HG03575 (cell line): ENCODE results near the gene ZNF407.

Experiments used
- ATAC-seq: cut with Tn5 transposase; IDR thresholded peaks from one replicate; pipeline ENCODE4 v1.9.1; 2021; ENCODE audit not compliant: unreplicated experiment, insufficient number of reproducible peaks, low FRiP score; ENCODE audit errors: extremely low read depth

Gene ZNF407

DNA sequence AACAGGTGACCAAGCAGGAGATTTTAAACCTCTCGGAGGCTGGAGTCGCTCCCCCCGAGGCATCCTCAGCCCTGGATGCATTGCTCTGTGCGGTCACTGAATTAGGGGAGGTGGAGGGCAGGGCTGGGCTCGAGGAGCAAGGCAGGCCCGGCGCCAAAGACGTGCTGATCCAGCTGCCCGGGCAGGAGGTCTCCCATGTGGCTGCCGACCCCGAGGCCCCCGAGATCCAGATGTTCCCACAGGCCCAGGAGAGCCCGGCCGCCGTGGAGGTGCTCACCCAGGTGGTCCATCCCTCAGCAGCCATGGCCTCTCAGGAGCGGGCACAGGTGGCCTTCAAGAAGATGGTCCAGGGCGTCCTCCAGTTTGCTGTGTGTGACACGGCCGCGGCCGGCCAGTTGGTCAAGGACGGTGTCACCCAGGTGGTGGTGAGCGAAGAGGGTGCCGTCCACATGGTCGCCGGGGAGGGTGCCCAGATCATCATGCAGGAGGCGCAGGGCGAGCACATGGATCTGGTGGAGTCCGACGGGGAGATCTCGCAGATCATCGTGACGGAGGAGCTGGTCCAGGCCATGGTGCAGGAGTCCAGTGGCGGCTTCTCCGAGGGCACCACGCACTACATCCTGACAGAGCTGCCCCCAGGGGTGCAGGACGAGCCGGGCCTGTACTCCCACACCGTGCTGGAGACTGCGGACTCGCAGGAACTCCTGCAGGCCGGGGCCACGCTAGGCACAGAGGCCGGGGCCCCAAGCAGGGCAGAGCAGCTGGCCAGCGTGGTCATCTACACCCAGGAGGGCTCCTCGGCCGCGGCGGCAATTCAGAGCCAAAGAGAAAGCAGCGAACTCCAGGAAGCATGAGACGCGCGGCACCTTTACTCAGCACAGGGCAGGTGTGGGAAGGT lies 466.2 kb downstream of the ZNF407 start:
- ATAC-seq: no peak

DNA sequence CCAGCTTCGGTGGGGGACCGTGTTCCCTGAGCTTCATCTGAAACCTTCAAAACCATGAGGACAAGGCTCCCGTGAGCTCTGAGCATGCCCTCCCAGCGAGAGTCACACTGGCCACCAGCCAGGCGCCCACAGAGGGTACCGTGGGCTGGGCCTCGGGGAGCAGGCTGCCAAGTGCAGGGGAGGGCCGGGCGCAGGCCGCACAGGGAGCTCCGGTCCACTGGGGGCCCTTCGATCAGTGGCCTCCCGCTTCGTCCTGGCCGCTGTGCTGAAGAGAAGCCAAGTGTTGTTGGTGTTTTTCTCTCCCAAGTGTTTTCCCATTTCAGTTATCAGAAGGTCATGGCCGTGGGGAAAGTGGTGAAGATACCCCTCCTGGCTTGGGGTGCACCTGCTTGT lies 466.8 kb downstream of the ZNF407 start:
- no peak for ATAC-seq

DNA sequence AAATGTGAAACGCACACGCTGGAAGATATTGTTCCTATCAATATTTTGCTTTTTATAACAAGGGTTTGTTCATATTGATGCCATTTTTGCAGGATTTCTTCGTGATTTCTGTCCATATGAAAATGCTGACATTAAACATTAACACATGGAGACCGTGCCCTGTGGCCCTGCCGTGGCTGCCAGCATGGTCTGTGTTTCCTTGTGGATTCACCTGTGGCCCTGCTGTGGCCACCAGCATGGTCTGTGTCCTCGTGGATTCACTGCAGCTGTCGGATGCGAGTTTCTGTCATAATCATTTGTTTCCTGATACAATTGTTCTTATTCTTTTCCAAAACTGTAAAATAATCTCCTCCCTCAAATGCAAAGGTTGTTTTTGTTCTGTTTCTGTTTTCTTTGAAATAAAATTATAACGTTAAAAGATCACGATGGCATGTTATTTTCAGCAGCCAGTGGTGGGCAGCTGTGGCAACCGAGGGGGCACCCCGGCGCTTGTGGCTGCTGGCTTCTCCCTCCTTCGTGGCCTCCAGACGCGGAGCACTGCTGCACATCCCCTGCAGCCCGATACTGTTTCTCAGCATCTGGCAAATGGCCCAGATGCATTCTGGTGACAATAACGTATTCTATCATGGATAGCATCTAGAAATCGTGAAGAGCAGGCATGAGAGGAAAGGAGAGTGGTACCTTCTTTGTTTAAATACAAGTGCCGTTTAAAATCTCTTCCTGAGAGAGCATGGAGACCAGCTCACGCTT lies 467.8 kb downstream of the ZNF407 start:
- no peak for ATAC-seq

DNA sequence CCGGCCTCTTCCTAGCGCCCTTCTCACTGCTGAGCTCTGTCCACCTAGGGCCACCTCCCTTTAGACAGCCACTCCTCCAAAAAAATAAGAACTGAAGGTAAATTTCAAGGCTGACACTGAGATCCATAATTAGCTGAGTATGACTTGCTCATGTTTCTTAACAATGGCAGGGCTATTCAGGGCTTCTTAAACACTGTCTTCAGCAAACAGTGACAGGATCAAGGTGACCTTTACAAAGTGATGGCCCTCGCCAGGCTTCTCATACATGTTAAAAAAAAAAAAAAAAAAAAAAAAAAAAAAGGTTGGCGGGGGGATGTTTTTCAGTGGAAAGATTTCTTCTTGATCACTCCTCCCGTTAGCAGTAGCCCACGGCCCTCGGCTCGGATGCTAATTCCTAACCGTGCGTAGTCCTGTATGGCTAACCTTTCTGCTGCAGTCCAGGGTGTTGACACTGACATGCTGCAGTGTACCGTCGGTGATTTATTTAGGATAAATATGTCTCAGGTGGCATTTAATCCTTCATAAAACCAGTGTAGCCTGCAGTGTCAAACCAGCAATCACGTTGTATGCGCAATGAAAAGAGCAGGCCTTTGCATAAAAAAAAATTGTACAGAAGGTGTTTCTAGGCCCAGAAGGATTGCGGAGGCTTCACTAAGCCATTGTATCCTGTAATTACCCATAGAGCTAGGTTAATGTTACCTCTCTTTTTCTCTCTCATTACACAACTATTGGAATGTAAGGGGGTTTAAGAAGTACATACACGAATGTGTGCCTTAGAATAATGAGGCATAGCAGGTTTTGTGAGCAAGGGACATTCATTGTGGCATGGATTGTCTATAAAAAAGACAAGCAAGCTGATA lies 468.6 kb downstream of the ZNF407 start:
- no peak for ATAC-seq

DNA sequence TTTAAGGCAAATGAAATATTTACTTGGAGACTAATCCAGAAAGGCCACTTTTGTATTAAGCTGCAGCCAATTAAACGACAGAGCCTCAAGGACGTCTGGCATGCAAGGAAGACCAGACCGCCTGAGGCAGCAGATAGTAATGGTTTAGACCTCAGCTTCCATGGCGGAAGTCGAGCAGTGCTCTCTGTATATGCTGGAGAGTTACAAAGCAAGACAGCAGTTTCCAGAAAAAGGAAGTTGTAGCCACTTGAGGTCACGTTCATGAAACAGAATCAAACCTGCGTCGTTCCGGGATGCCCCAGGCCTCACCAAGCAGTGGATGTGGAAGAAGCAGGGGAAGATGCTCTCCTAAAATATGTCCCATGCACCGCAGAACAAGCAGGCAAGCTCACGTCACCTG lies 469.3 kb downstream of the ZNF407 start:
- ATAC-seq: no peak

DNA sequence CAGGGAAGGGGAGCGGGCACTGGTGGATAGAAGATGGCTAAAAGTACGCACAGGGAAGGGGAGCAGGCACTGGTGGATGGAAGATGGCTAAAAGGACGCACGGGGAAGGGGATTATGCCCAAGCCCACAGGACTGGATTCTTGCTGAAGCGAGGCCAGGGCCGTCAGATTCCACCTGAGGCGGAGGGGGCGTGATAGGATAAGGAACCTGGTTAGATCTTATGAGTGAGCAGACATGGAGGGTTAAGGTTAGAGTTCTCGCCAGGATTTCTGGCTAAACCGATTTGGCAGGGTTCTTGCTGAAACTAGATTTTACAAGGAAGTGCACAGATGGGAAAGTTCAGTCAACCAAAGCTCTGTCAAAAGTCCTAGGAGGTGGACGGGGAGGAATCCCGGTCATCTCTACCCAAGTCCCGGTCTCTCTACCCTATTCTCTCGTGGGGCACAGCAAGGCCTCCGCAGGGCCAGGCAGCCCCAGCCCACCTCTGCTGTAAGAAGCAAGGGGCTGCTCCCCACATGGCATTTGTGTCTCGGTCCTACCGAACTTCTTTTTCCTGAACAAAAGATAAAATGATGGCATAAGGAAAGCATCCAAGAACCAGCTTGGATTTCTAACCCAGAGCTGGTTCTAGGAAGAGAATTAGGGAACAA lies 470.5 kb downstream of the ZNF407 start:
- no peak for ATAC-seq

DNA sequence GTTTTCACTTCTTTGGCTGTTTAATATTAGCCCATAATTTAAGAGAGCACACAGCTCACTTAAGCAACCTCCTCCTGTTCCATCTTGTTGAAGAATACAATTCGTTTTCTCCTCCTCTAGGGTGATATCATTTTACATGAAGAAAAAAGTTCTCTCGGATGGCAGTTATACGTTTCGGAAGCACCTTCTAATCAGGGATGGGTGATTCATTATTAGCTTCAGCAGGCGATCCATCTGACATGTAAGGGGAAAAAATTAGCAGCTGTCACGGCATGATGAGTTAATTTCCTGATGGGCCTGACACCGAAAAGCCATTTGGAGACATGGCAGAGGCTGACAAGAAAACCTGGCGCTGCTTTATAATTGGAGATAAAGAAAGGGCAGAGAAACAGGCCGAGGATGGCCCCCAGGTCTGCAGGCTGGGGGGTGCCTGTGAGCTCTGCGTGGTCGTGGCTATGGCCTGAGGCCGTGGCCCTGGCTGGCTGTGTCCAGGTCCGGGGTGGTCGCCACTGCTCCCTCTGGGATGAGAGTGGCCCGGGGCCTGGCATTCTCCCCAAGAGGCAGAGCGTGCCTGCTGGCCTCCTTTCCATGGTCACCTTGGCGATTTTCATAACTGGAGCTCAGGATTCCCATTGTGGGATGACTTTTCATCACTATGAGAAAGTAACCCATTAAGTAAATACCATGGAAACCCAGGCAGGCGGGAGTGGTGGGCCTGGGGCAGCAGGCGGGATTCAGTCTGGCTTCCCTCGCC lies 471.2 kb downstream of the ZNF407 start:
- no peak for ATAC-seq

DNA sequence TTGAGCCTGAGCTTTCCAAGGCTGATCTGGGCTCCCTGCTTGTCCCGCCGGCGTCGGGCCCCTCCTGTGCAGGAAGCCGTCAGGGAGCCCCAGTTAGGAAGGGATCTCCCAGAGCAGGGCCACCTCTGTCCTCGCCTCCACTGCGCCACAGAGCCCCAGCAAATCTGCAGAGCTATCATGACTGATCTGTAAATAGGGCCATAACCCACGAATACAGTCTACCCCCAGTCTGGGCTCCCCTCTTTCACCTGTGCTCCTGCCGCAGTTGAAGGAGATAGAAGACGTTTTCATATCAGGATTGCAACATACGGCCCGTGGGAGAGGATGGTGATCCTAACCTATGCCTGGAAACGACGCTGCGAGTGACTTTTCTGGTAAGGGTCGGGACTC lies 472.6 kb downstream of the ZNF407 start:
- ATAC-seq: no peak

DNA sequence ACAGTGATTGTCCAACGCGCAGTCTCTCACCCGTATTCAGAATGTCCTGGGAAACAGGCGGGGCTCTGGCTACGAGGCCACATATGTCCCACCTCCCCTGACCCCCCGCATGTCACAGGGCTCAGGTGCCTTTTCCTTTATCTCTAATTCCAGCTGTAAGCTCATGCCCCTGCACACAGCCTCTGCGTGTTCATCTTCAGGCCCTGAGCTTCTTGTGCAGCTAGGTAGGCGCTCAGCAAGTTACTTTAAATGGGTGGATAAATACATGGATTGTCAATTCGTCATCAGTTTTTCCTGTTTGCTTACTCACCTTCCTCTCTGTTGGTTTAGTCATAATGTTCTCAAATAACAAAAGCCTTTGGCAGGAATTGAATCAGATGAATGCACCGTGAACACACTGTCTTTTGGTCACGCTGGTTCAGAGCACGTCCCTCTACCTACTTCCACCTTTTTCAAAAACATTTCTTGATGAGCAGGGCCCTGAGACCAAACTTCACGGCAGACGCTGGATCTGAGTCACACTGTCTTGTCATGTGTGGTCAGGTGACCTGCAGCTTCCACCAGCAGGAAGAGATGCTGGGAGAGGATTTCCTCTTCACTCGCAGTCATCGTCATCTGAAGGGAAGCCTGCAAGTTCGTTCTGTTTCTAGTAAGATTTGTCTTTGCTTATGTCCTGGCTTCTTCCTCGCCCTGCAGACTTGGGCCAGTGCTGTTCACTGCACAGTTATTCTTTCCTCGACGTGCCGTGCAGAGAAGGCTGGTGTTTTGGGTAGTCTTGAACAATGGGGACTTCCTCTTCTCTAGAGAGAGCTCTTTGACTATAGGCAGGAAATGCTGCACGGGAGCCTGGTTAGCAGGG lies 473.2 kb downstream of the ZNF407 start:
- ATAC-seq: peak; percentile 72

DNA sequence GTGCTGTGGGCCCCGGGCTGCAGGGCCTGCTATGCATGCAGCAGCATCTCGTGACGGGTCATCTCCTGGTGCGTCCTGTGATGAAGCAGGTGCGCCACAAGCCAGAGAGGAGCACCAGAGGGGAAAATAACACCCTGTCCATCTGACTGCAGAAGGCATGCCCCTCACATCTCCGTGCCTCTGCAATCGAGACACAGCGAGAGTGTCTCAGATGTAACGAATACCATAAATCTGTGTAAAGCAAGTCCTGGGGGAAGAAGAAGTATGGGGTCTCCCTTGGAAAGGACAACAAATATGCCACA lies 473.8 kb downstream of the ZNF407 start:
- no peak for ATAC-seq

DNA sequence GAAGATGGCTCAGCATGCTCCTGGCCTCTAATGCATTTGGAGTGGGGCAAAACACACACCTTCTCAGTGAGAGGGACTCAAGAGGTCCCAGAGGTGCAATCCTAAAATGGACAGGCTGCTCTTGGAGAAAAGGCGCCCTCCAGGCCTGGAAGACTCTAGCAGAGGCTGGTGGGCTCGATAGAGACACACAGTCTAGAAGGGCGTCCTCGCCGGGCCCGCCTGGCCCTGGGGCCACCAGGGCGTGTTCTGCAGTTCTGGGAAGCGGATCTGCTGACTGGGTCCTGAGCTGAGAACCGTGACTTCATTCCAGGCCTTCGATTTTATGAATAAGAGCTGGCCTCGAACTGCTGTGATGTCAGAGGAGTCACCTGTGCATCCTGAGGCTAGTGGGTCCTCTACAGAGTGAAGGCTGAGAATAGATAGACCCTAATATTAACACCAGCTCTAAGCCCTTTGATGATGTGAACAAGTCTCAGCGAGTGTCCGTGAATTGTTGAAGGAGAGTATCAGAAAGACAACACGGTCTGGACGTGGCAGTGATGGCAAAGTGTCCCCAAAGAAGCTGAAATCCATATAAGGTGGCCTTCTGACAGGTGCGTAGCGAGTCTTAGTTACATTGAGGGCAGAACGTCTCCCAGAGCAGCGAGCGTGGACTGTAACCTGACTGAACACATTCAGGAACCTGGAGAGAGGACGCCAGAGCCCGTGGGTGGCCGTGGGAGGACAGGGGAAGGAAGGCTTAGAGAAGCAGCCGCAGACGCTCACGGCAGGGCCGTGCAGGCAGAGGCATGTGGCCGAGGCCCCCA lies 474.4 kb downstream of the ZNF407 start:
- no peak for ATAC-seq

DNA sequence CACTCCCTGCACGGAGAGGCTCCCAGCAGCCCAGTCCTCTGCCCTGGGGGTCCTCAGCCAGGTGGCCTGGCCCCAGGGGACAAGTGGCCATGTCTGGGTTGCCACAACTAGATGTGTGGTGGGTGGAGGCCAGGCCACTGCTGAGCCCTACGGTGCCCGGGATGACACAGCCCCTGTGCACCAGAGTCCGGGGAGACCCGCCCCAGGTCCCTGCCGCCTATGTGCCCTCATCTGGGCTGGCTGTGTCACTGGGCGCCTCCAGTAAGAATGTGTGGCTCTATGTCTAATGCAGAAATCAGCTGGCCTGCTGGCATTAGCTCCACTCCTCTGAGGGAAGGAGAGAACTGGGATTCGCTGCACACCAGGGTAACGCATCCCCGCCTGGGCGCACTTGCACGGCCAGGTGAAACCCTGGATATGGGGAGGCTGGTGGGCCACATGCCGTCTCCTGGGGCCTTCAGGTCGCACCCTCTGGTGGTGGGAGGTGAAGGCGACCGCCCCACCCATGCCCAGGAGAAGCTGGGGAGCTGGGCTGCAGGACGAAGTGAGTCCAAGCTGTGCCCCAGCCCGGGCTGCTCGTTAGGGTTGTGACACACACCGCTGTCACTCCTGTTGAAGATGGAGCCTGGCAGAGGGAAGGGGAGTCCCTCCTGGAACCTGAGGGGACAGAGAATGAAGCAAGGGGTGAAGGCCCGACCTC lies 475.2 kb downstream of the ZNF407 start:
- no peak for ATAC-seq

DNA sequence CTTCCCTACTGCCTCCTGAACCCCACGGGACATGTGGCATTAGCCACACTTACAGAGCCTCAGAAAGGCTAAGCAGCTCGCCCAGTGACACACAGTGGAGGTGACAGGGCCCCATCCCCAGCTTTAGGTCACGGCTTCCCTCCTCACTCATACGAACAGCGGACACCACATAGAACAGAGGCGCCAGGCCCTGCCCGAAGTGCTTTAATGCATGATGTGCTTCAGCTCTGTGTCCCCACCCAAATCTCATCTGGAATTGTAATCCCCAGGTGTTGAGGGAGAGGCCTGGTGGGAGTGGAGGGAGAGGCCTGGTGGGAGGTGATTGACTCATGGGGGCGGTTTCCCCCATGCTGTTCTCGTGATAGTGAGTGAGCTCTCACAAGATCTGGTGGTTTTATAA lies 476.0 kb downstream of the ZNF407 start:
- ATAC-seq: no peak

DNA sequence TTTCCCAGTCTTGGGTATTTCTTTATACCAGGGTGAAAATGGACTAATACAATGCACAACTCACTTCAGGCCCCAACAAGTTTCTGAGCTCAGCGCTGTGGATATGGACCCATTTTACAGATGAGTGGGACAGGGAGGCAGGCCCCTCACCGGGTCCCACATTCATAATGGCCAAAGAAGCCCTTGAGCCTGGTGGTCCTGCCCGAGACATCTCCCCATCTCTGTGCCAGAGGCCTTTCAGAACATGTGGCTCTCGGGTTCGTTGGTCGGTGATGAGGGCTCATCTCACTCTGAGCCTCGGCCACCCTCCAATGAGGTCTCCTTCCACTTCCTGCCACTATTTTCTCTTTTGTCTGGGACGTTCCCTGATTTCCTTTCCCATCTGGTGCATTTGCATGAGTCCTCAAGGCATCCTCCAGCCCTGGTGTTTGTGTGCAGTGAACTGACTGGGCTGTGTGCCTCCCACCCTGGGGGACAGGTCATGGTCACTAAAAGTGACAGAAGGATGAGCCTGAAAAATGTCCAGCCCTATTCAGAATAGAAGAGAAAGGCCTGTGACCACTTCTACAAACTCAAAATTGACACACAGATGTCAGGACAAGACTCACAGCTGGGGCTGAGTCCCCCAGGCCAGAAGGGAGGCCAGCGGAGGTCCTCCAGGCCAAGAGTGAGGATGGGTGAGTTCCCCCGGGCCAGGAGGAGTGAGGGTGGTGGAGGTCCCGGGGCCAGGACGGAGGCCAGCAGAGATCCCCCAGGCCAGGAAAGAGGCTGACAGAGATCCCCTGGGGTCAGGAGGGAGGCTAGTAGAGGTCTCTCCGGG lies 476.7 kb downstream of the ZNF407 start:
- no peak for ATAC-seq

DNA sequence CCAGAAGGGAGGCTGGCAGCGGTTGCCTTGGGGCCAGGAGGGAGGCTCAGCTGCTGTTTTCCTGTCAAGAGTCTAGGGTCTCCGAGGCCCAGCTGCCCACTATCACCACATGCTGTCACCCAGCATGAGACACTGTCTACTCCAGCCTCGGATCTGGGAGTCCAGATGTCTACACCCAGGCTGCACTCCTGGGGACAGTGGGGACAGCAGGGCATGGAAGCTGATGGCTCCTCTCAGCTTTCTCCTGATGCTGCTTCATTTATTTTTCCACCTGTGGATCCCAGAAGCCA lies 477.3 kb downstream of the ZNF407 start:
- no peak for ATAC-seq

DNA sequence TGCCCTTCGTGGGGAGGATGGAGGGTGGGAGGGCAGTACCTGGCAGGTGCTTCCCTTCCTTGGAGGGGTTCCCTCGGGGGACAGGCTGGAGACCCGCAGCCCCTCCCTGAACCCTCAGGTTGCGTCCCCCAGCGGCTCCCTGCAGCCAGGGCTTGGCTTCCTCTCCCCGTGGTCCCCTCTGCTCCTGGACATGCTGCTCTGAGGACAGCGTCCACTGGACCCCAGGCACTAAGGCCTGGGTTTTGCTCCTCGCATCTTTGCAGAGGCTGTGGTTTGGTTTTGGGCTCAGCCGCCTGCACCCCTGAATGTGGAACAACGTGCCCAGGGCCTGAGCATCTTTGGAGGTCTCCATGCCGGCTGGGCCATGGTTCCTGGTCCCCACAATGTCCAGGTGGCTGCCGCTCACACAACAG lies 477.8 kb downstream of the ZNF407 start:
- ATAC-seq: no peak
